A549 (cell line): ENCODE measurements around the gene SVIP. TPM values are rescaled to one million over a fixed set of nuclear protein-coding genes. Genes with fewer than 3 reads are reported as not detected.

ENCODE experiments used
- ATAC-seq, 2 experiments: fragments of 200-7000 bp in 1 of 2; fragments of >200 bp in 1 of 2; cut with Nextera tagmentation in 1 of 2; cut with Tn5 transposase in 1 of 2; 3 replicates each; pipeline versions ENCODE4 v1.8.0 to v1.9.1; 2018 to 2020; ENCODE audit warnings: mild to moderate bottlenecking in 1 of 2, moderate library complexity in 1 of 2
- CTCF ChIA-PET: fragments of 300-600 bp; sonication (Branson Sonifier 250); formaldehyde crosslinking; extraction: SDS; loops from one replicate; lab custom pipeline; 2021; ENCODE audit warnings: antibody characterized with exemption, inconsistent platforms; lab: Yijun Ruan, JAX
- POLR2A ChIA-PET: fragments of 350-600 bp; formaldehyde crosslinking; extraction: SDS; loops from one replicate; lab custom pipeline; 2021; ENCODE audit warnings: antibody characterized with exemption, inconsistent platforms; lab: Yijun Ruan, JAX
- DNase-seq, 2 experiments: peaks; one replicate each; pipeline versions ENCODE4 v3.0.0 to v3.0.0-alpha.2; 2011 to 2016; ENCODE audit warnings: low read depth in 1 of 2, low spot score in 1 of 2
- FAIRE-seq: peaks from 2 replicates; lab custom pipeline; 2011; peaks lifted over from hg19 to GRCh38; lab: Jason Lieb, UNC
- H3K27ac ChIP-seq, 2 experiments: fragments of >200 bp; sonication (Bioruptor Twin); formaldehyde crosslinking; 3 replicates each; pipeline ENCODE4 v1.5.1; 2016 to 2017
- H3K4me1 ChIP-seq: fragments of >200 bp; sonication (Bioruptor Twin); formaldehyde crosslinking; 3 replicates; pipeline ENCODE4 v1.6.1; 2016
- H3K4me2 ChIP-seq: fragments of >200 bp; sonication (Bioruptor Twin); formaldehyde crosslinking; 3 replicates; pipeline ENCODE4 v1.6.1; 2016
- H3K4me3 ChIP-seq: fragments of >200 bp; sonication (Bioruptor Twin); formaldehyde crosslinking; 3 replicates; pipeline ENCODE4 v1.5.1; 2016
- H3K9me3 ChIP-seq: fragments of >200 bp; sonication (Bioruptor Twin); formaldehyde crosslinking; 3 replicates; pipeline ENCODE4 v1.6.1; 2016
- ATOH8 ChIP-seq: fragments of 250-450 bp; sonication (Bioruptor Pico); IDR thresholded peaks from 2 replicates; pipeline ENCODE4 v1.5.0; 2020; ENCODE audit warnings: low read depth, mild to moderate bottlenecking, moderate library complexity
- BCL3 ChIP-seq: fragments of >200 bp; sonication (Bioruptor Twin); formaldehyde crosslinking; IDR thresholded peaks from 3 replicates; pipeline ENCODE4 v1.6.1; 2016
- CBX2 ChIP-seq: fragments of 200-600 bp; sonication (generic); IDR thresholded peaks from 2 replicates; pipeline ENCODE4 v1.6.1; 2016; ENCODE audit warnings: low read depth, mild to moderate bottlenecking, borderline replicate concordance
- EHF ChIP-seq: fragments of 250-450 bp; sonication (Bioruptor Pico); IDR thresholded peaks from 2 replicates; pipeline ENCODE4 v1.5.0; 2020; ENCODE audit warnings: mild to moderate bottlenecking
- EP300 ChIP-seq, 2 experiments: fragments of >200 bp; sonication (Bioruptor Twin); formaldehyde crosslinking; IDR thresholded peaks; 2 replicates in 1 of 2; 3 replicates in 1 of 2; pipeline ENCODE4 v1.6.1; 2016 to 2017
- ESRRA ChIP-seq: fragments of 150-350 bp; IDR thresholded peaks from 2 replicates; pipeline ENCODE4 v1.6.1; 2014; ENCODE audit warnings: mild to moderate bottlenecking, low read length, borderline replicate concordance
- FOSB ChIP-seq: fragments of 250-450 bp; sonication (Bioruptor Pico); IDR thresholded peaks from 2 replicates; pipeline ENCODE4 v1.5.0; 2020; ENCODE audit warnings: mild to moderate bottlenecking, moderate library complexity
- FOSL2 ChIP-seq, 2 experiments: fragments of 450-650 bp in 1 of 2; fragments of >200 bp in 1 of 2; sonication (Bioruptor Twin) in 1 of 2; formaldehyde crosslinking; IDR thresholded peaks; 2 replicates each; pipeline versions ENCODE4 v1.5.0 to v1.6.1; 2016 to 2020; ENCODE audit warnings: mild to moderate bottlenecking in 1 of 2, moderate library complexity in 1 of 2
- GATA3 ChIP-seq: IDR thresholded peaks from 2 replicates; pipeline ENCODE4 v1.6.1; 2012; ENCODE audit warnings: borderline replicate concordance
- HDAC2 ChIP-seq: fragments of 200-600 bp; sonication (generic); IDR thresholded peaks from 2 replicates; pipeline ENCODE4 v1.6.1; 2016
- HES2 ChIP-seq: fragments of >200 bp; sonication (Bioruptor Twin); formaldehyde crosslinking; IDR thresholded peaks from 2 replicates; pipeline ENCODE4 v1.6.1; 2016
- HOXA7 ChIP-seq: fragments of 250-450 bp; sonication (Bioruptor Pico); IDR thresholded peaks from 2 replicates; pipeline ENCODE4 v1.5.0; 2020; ENCODE audit warnings: mild to moderate bottlenecking, moderate library complexity
- HOXB13 ChIP-seq: fragments of 250-450 bp; sonication (Bioruptor Pico); IDR thresholded peaks from 2 replicates; pipeline ENCODE4 v1.5.0; 2020; ENCODE audit warnings: low read depth, mild to moderate bottlenecking, moderate library complexity
- HOXB5 ChIP-seq: fragments of 250-450 bp; sonication (Bioruptor Pico); IDR thresholded peaks from 2 replicates; pipeline ENCODE4 v1.5.0; 2020; ENCODE audit warnings: mild to moderate bottlenecking, moderate library complexity
- JUNB ChIP-seq: fragments of >200 bp; sonication (Bioruptor Twin); formaldehyde crosslinking; IDR thresholded peaks from 2 replicates; pipeline ENCODE4 v1.6.1; 2016
- KDM1A ChIP-seq: fragments of 200-600 bp; sonication (generic); IDR thresholded peaks from 2 replicates; pipeline ENCODE4 v1.6.1; 2016; ENCODE audit warnings: low read depth, mild to moderate bottlenecking
- KDM5A ChIP-seq: fragments of 200-600 bp; sonication (generic); IDR thresholded peaks from 2 replicates; pipeline ENCODE4 v1.6.1; 2016; ENCODE audit warnings: antibody characterized with exemption, mild to moderate bottlenecking
- MAFK ChIP-seq: fragments of 450-650 bp; IDR thresholded peaks from 2 replicates; pipeline ENCODE4 v1.6.1; 2014; ENCODE audit not compliant: partially characterized antibody
- MAZ ChIP-seq: fragments of 150-350 bp; IDR thresholded peaks from 2 replicates; pipeline ENCODE4 v1.6.1; 2014; ENCODE audit warnings: antibody characterized with exemption, low read depth, low read length, borderline replicate concordance
- NR3C1 ChIP-seq: fragments of >200 bp; sonication (Bioruptor Twin); formaldehyde crosslinking; IDR thresholded peaks from 3 replicates; pipeline ENCODE4 v1.6.1; 2017
- PBX3 ChIP-seq: IDR thresholded peaks from 2 replicates; pipeline ENCODE4 v1.6.1; 2012
- POLR2A ChIP-seq: IDR thresholded peaks from 2 replicates; pipeline ENCODE4 v1.6.1; 2012; ENCODE audit warnings: mild to moderate bottlenecking, low read length
- POLR2AphosphoS2 ChIP-seq: conservative IDR thresholded peaks from 2 replicates; pipeline ENCODE4 v1.6.1; 2012; ENCODE audit warnings: low read length, improper control_type of control experiment, inconsistent platforms
- RARB ChIP-seq: fragments of 250-450 bp; sonication (Bioruptor Pico); IDR thresholded peaks from 2 replicates; pipeline ENCODE4 v1.8.0; 2021; ENCODE audit warnings: mild to moderate bottlenecking, moderate library complexity
- SMC3 ChIP-seq: fragments of >200 bp; sonication (Bioruptor Twin); formaldehyde crosslinking; IDR thresholded peaks from 3 replicates; pipeline ENCODE4 v1.6.1; 2018; ENCODE audit warnings: inconsistent platforms
- TFCP2L1 ChIP-seq: fragments of 250-450 bp; sonication (Bioruptor Pico); IDR thresholded peaks from 2 replicates; pipeline ENCODE4 v1.5.0; 2021; ENCODE audit warnings: mild to moderate bottlenecking
- USF2 ChIP-seq: fragments of 450-650 bp; IDR thresholded peaks from 2 replicates; pipeline ENCODE4 v1.6.1; 2014; ENCODE audit warnings: antibody characterized with exemption
- ZNF302 ChIP-seq: fragments of 250-450 bp; sonication (Bioruptor Pico); IDR thresholded peaks from 2 replicates; pipeline ENCODE4 v1.9.0; 2021; ENCODE audit warnings: inconsistent platforms, mild to moderate bottlenecking, moderate library complexity
- ZSCAN20 ChIP-seq: fragments of 250-450 bp; sonication (Bioruptor Pico); IDR thresholded peaks from 2 replicates; pipeline ENCODE4 v1.8.0; 2022; ENCODE audit warnings: mild to moderate bottlenecking, moderate library complexity
- WGBS: methylation state at CpG from one replicate; pipeline ENCODE4 v1.1.6; 2017; ENCODE audit errors: missing lambda C conversion rate; 5-methylcytosine and 5-hydroxymethylcytosine counted together
- polyA plus RNA-seq, 4 experiments: library from polyadenylated mRNA; depleted of rRNA in 3 of 4; stranded (reverse); fragments of >200 nt; fragmentation: RNase III in 1 of 4; extraction: RNeasy Plus Mini Kit Qiagen cat#74134 plus additional on column Dnase treatment in 1 of 4; gene quantifications; 2 replicates in 3 of 4; 3 replicates in 1 of 4; pipeline ENCODE4 v1.2.3, GENCODE V29; 2011 to 2017

The SVIP gene
- polyA plus RNA-seq, 2 of the 4 experiments (the other 2 are of a cell fraction) = 9.1 to 19.5 TPM

- 40% methylated on average over 3 of the region's 3 CpGs for WGBS
- POLR2A ChIA-PET = no interaction called here
- H3K4me2 ChIP-seq = no peak overlapping the region
Measured at GRCh38 chr11:22808571-22809197, 20.9 kb downstream of the SVIP start.

GRCh38 chr11:22807855-22808570 lies 21.6 kb downstream of the SVIP start:
- Histone ChIP-seq H3K4me1 (no peaks in the 10 kb centered on the region), H3K9me3 (peaks cover 14% of the 10 kb centered on the region), H3K27ac (no peak overlapping the region), H3K4me3 (no peak overlapping the region), H3K4me2 (no peak overlapping the region)
- TF ChIP-seq HES2 (no peak), CBX2 (no peak), POLR2A (no peak), SMC3 (no peak), BCL3 (no peak), RARB (CRISPR knock-in tag) (no peak), MAFK (no peak), TFCP2L1 (no peak), HOXB13 (CRISPR knock-in tag) (no peak), EP300 (IDR thresholded peaks at IDR 0.05) (no peak), USF2 (no peak), FOSB (CRISPR knock-in tag) (no peak), FOSL2 (IDR thresholded peaks at IDR 0.05) (no peak), FOSL2 (CRISPR knock-in tag; IDR thresholded peaks at IDR 0.05) (no peak), HOXA7 (CRISPR knock-in tag) (no peak), KDM5A (no peak), EHF (CRISPR knock-in tag) (no peak)
- ATAC-seq (no peak), FAIRE-seq (no peak), DNase-seq (no peak)
- WGBS = 17% methylated on average over 2 of the region's 2 CpGs
- CTCF ChIA-PET = interaction anchor here (1.7 kb wide), 1 partner anchor 21 kb away, joined by 5 read pairs; no protein-coding TSS in a partner anchor
- POLR2A ChIA-PET = no interaction called here

More at GRCh38 chr11:22808571-22809197, 20.9 kb downstream of the SVIP start:
- CTCF ChIA-PET = interaction anchor here (1.1 to 1.7 kb wide), 2 partner anchors 21 to 364 kb away, joined by 4 to 5 read pairs; no protein-coding TSS in a partner anchor
- H3K27ac ChIP-seq = no peak overlapping the region
- ATAC-seq = no peak
- no peak for TF ChIP-seq POLR2AphosphoS2
- TF ChIP-seq KDM1A = no peak
- no peak for TF ChIP-seq GATA3
- TF ChIP-seq PBX3 = no peak
- TF ChIP-seq ZNF302 (CRISPR knock-in tag) = no peak
- TF ChIP-seq ATOH8 (CRISPR knock-in tag) = no peak
- TF ChIP-seq JUNB = no peak
- no peak for TF ChIP-seq HDAC2
- no peak for TF ChIP-seq ZSCAN20
- no peak for TF ChIP-seq HOXB5 (CRISPR knock-in tag)
- no peak for TF ChIP-seq USF2
- no peak for TF ChIP-seq EHF (CRISPR knock-in tag)
- no peak for TF ChIP-seq TFCP2L1
- TF ChIP-seq MAZ = no peak
- TF ChIP-seq NR3C1 = no peak
- no peak for TF ChIP-seq ESRRA
- TF ChIP-seq, all 56 proteins: peak for 0
- Histone ChIP-seq H3K9me3 (peaks cover 14% of the 10 kb centered on the region), H3K4me3 (no peak overlapping the region), H3K4me1 (no peaks in the 10 kb centered on the region)
- DNase-seq = no peak
- FAIRE-seq = no peak
